HCT116 (cell line): ENCODE data around the gene TMCC3. TPM values are rescaled to one million over a fixed set of nuclear protein-coding genes. Genes with fewer than 3 reads are reported as not detected.

Experiments used
- ATAC-seq: fragments of 200-7000 bp; cut with Tn5 transposase; 2 replicates; pipeline ENCODE4 v1.9.1; 2020; ENCODE audit warnings: mild to moderate bottlenecking, moderate library complexity
- BruUV-seq: library from RNA; stranded (reverse); fragments of 400-500 nt; replicated peaks from 2 replicates; lab custom pipeline; 2021; lab: Mats Ljungman, UMichigan
- CTCF ChIA-PET: fragments of 300-600 bp; sonication (Branson Sonifier 250); formaldehyde crosslinking; loops from one replicate; lab custom pipeline; 2021; ENCODE audit warnings: antibody characterized with exemption; lab: Charles Lee
- POLR2A ChIA-PET: fragments of 300-600, 350-600 bp; sonication (Branson Sonifier 250); formaldehyde crosslinking; loops from one replicate; lab custom pipeline; 2021; ENCODE audit warnings: antibody characterized with exemption; lab: Charles Lee
- RAD21 ChIA-PET, 2 experiments: fragments of 300-600 bp; sonication (Branson Sonifier 250); formaldehyde crosslinking; loops; one replicate each; lab custom pipeline; 2023; ENCODE audit warnings: low total read pairs in 2 of 2; ENCODE audit not compliant: uncharacterized antibody in 2 of 2, unreplicated experiment in 2 of 2, low non-redundant PET in 1 of 2; lab: Charles Lee
- DNase-seq: peaks from one replicate; pipeline ENCODE4 v3.0.0-alpha.2; 2010; ENCODE audit warnings: low read depth, low spot score
- H2AFZ ChIP-seq: fragments of 200-600 bp; shearing (Covaris generic), sonication (generic); 2 replicates; pipeline ENCODE4 v1.6.1; 2017; ENCODE audit warnings: low read depth, mixed run types, mixed read lengths, antibody characterized with exemption, low read length; ENCODE audit not compliant: poor library complexity, severe bottlenecking
- H3K27ac ChIP-seq: 2 replicates; pipeline ENCODE4 v1.5.1; 2012; ENCODE audit warnings: low read depth, low read length
- H3K27me3 ChIP-seq: fragments of 200-600 bp; sonication (generic); 2 replicates; pipeline ENCODE4 v1.6.1; 2016; ENCODE audit warnings: mixed run types, low read length, mixed read lengths; ENCODE audit not compliant: insufficient read depth
- H3K36me3 ChIP-seq, 2 experiments: fragments of 200-500 bp in 1 of 2; fragments of 200-600 bp in 1 of 2; sonication (Bioruptor generic) in 1 of 2; sonication (generic) in 1 of 2; 2 replicates each; pipeline versions ENCODE4 v1.5.1 to v1.6.1; 2014 to 2016; ENCODE audit warnings: low read length in 2 of 2, inconsistent platforms in 1 of 2, mixed read lengths in 1 of 2, mixed run types in 1 of 2; ENCODE audit not compliant: insufficient read depth in 2 of 2, control insufficient read depth in 1 of 2
- H3K4me1 ChIP-seq, 2 experiments: fragments of 200-600 bp in 1 of 2; sonication (generic) in 1 of 2; 2 replicates each; pipeline versions ENCODE4 v1.5.1 to v1.6.1; 2012 to 2017; ENCODE audit warnings: low read length in 2 of 2, inconsistent platforms in 1 of 2, mild to moderate bottlenecking in 1 of 2, mixed read lengths in 1 of 2, mixed run types in 1 of 2, moderate library complexity in 1 of 2; ENCODE audit not compliant: insufficient read depth in 2 of 2, control insufficient read depth in 1 of 2
- H3K4me2 ChIP-seq: fragments of 200-600 bp; sonication (generic); 2 replicates; pipeline ENCODE4 v1.6.1; 2017; ENCODE audit warnings: mixed run types, low read length, mixed read lengths
- H3K4me3 ChIP-seq, 2 experiments: fragments of 200-600 bp in 1 of 2; sonication (generic) in 1 of 2; replicated peaks in 1 of 2; 2 replicates each; pipeline ENCODE4 v1.5.1; 2011 to 2016; ENCODE audit warnings: low read length in 2 of 2, control low read depth in 1 of 2, low read depth in 1 of 2, mild to moderate bottlenecking in 1 of 2, mixed read lengths in 1 of 2, mixed run types in 1 of 2
- H3K79me2 ChIP-seq: fragments of 200-600 bp; sonication (generic); 2 replicates; pipeline ENCODE4 v1.6.1; 2017; ENCODE audit warnings: mild to moderate bottlenecking, mixed run types, low read length, moderate library complexity, mixed read lengths; ENCODE audit not compliant: insufficient read depth
- H3K9ac ChIP-seq: fragments of 200-600 bp; sonication (generic); 2 replicates; pipeline ENCODE4 v1.6.1; 2016; ENCODE audit warnings: low read length, mixed read lengths
- H3K9me2 ChIP-seq: fragments of 200-600 bp; sonication (generic), shearing (Covaris generic); 2 replicates; pipeline ENCODE4 v1.6.1; 2017; ENCODE audit warnings: mixed run types, mild to moderate bottlenecking, moderate library complexity; ENCODE audit not compliant: insufficient read depth
- H3K9me3 ChIP-seq, 2 experiments: fragments of 200-500 bp in 1 of 2; fragments of 200-600 bp in 1 of 2; sonication (Bioruptor generic) in 1 of 2; sonication (generic) in 1 of 2; 2 replicates each; pipeline ENCODE4 v1.6.1; 2014 to 2017; ENCODE audit warnings: low read length in 2 of 2, mixed read lengths in 2 of 2, inconsistent platforms in 1 of 2, low read depth in 1 of 2, mild to moderate bottlenecking in 1 of 2, mixed run types in 1 of 2, moderate library complexity in 1 of 2; ENCODE audit not compliant: control insufficient read depth in 1 of 2, insufficient read depth in 1 of 2
- H4K20me1 ChIP-seq: fragments of 200-600 bp; sonication (generic), shearing (Covaris generic); 2 replicates; pipeline ENCODE4 v1.6.1; 2017; ENCODE audit warnings: mixed run types, mild to moderate bottlenecking, moderate library complexity; ENCODE audit not compliant: insufficient read depth
- CBX3 ChIP-seq: IDR thresholded peaks from 2 replicates; pipeline ENCODE4 v1.6.1; 2012; ENCODE audit warnings: low read depth
- ELF1 ChIP-seq: IDR thresholded peaks from 2 replicates; pipeline ENCODE4 v1.6.1; 2012; ENCODE audit warnings: low read depth, borderline replicate concordance
- EZH2 ChIP-seq: fragments of 200-600 bp; sonication (generic); IDR thresholded peaks from 2 replicates; pipeline ENCODE4 v1.6.1; 2017; ENCODE audit warnings: antibody characterized with exemption, mixed run types
- EZH2phosphoT487 ChIP-seq: fragments of 200-600 bp; IDR thresholded peaks from 2 replicates; pipeline ENCODE4 v1.6.1; 2018; ENCODE audit warnings: antibody characterized with exemption, borderline replicate concordance
- FOSL1 ChIP-seq: IDR thresholded peaks from 2 replicates; pipeline ENCODE4 v1.6.1; 2012; ENCODE audit warnings: low read depth
- JUND ChIP-seq: IDR thresholded peaks from 2 replicates; pipeline ENCODE4 v1.6.1; 2012
- POLR2A ChIP-seq: IDR thresholded peaks from 2 replicates; pipeline ENCODE4 v1.7.0; 2011; ENCODE audit warnings: borderline replicate concordance; ENCODE audit not compliant: insufficient read depth, insufficient read length; ENCODE audit errors: extremely low read depth
- POLR2AphosphoS5 ChIP-seq: IDR thresholded peaks from 2 replicates; pipeline ENCODE4 v1.6.1; 2011; ENCODE audit warnings: mild to moderate bottlenecking, low read depth, low read length, moderate library complexity
- RAD21 ChIP-seq: IDR thresholded peaks from 2 replicates; pipeline ENCODE4 v1.6.1; 2012; ENCODE audit warnings: low read depth, mild to moderate bottlenecking
- SRF ChIP-seq: IDR thresholded peaks from 2 replicates; pipeline ENCODE4 v1.6.1; 2012; ENCODE audit warnings: low read depth
- TCF7L2 ChIP-seq: IDR thresholded peaks from 2 replicates; pipeline ENCODE4 v1.7.0; 2011; ENCODE audit warnings: borderline replicate concordance, inconsistent platforms; ENCODE audit not compliant: insufficient read depth, insufficient read length; ENCODE audit errors: extremely low read depth
- YY1 ChIP-seq: IDR thresholded peaks from 2 replicates; pipeline ENCODE4 v1.6.1; 2011; ENCODE audit warnings: low read length, low read depth, moderate library complexity, mild to moderate bottlenecking; ENCODE audit not compliant: insufficient replicate concordance; ENCODE audit errors: extremely low read depth
- ZFX ChIP-seq: fragments of 450-650 bp; IDR thresholded peaks from 2 replicates; pipeline ENCODE4 v1.6.1; 2017
- ZNF274 ChIP-seq: fragments of 200-500 bp; sonication (Bioruptor generic); IDR thresholded peaks from 2 replicates; pipeline ENCODE4 v1.6.1; 2014; ENCODE audit warnings: mild to moderate bottlenecking, low read depth, low read length, inconsistent platforms
- intact Hi-C: fragments of 100-400 bp; cut with micrococcal nuclease; formaldehyde crosslinking; loops from 2 replicates; pipeline ENCODE4 v1.10.0; 2022
- total RNA-seq: library from RNA; stranded (reverse); gene quantifications from one replicate; pipeline ENCODE4 v1.2.1, GENCODE V29; 2021; ENCODE audit not compliant: unreplicated experiment
- TF ChIP-seq, protein P1 (sequence below): IDR thresholded peaks from 2 replicates; pipeline ENCODE4 v1.6.1; 2012; ENCODE audit warnings: low read depth
- TF ChIP-seq, protein P2 (sequence below): IDR thresholded peaks from 2 replicates; pipeline ENCODE4 v1.6.1; 2012
- TF ChIP-seq, protein P3 (sequence below): IDR thresholded peaks from 2 replicates; pipeline ENCODE4 v1.6.1; 2012

Gene TMCC3
- total RNA-seq, 1 experiment from 2014 or later, result 4.5 TPM

DNA sequence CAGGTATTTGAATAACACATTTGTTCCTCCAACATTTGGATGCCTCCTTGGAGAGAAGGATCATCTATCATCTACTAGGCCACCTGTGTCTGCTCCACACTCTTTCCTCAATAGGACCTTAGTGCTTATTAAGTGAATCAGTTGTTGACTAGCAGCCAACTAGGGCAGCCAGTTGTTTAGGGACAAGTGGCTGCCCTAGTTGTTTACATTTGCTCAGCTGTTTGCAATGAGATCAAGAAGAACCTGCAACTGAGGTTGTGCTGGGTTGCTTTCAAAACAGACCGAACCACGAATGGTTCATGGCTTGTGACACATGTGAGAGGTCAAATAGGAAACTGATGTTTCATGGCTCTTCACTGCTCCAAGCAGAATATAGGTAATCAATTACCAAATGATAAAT lies 53.8 kb downstream of the TMCC3 start:
- H3K9ac ChIP-seq, result no peak overlapping the region
- no peaks in the 10 kb centered on the region for H3K27me3 ChIP-seq
- no peak for DNase-seq
- no peaks in the 10 kb centered on the region for H3K79me2 ChIP-seq
- H3K36me3 ChIP-seq, result no peaks in the 10 kb centered on the region
- ChIA-PET POLR2A (no interaction called here), CTCF (no interaction called here), RAD21 (no interaction called here)
- no TSS peak for BruUV-seq
- peaks cover 0 to 18% of the 10 kb centered on the region in 2 experiments; a peak in 1 of 4 replicates for H3K4me1 ChIP-seq
- H2AFZ ChIP-seq, result no peak overlapping the region
- no peak overlapping the region for H3K4me3 ChIP-seq
- no peaks in the 10 kb centered on the region for H4K20me1 ChIP-seq
- TF ChIP-seq EZH2phosphoT487, result no peak
- no peak for TF ChIP-seq TCF7L2
- no peak for TF ChIP-seq YY1
- TF ChIP-seq, protein P1, sequence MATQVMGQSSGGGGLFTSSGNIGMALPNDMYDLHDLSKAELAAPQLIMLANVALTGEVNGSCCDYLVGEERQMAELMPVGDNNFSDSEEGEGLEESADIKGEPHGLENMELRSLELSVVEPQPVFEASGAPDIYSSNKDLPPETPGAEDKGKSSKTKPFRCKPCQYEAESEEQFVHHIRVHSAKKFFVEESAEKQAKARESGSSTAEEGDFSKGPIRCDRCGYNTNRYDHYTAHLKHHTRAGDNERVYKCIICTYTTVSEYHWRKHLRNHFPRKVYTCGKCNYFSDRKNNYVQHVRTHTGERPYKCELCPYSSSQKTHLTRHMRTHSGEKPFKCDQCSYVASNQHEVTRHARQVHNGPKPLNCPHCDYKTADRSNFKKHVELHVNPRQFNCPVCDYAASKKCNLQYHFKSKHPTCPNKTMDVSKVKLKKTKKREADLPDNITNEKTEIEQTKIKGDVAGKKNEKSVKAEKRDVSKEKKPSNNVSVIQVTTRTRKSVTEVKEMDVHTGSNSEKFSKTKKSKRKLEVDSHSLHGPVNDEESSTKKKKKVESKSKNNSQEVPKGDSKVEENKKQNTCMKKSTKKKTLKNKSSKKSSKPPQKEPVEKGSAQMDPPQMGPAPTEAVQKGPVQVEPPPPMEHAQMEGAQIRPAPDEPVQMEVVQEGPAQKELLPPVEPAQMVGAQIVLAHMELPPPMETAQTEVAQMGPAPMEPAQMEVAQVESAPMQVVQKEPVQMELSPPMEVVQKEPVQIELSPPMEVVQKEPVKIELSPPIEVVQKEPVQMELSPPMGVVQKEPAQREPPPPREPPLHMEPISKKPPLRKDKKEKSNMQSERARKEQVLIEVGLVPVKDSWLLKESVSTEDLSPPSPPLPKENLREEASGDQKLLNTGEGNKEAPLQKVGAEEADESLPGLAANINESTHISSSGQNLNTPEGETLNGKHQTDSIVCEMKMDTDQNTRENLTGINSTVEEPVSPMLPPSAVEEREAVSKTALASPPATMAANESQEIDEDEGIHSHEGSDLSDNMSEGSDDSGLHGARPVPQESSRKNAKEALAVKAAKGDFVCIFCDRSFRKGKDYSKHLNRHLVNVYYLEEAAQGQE, result no peak
- TF ChIP-seq, protein P2, sequence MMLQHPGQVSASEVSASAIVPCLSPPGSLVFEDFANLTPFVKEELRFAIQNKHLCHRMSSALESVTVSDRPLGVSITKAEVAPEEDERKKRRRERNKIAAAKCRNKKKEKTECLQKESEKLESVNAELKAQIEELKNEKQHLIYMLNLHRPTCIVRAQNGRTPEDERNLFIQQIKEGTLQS, result no peak
- H3K4me2 ChIP-seq, result no peak overlapping the region
- no peak for ATAC-seq
- intact Hi-C loops, result no loop called here
- H3K9me3 ChIP-seq, result no peaks in the 10 kb centered on the region
- no peaks in the 10 kb centered on the region for H3K9me2 ChIP-seq
- H3K27ac ChIP-seq, result no peak overlapping the region

DNA sequence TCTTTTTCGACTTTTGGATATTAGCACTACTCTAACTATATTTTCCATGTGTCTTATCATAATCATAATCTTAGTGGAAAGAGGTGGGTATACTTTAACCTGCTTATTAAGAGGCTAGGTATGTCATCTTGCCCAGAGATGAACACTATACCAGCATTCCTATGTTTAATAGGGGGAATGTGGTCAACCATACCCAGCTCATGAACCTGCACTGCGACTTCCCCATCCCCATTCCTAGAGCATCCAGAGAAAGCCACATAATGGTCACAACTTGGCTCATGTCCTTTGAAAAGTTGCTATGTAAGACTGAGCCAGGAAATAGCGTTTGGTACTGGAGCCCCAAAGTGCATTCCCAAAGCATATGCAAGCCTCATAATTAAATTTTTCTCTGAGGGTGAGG lies 55.2 kb downstream of the TMCC3 start:
- CTCF ChIA-PET, result no interaction called here
- no peaks in the 10 kb centered on the region for H3K79me2 ChIP-seq
- H3K4me2 ChIP-seq, result no peak overlapping the region
- H3K9ac ChIP-seq, result no peak overlapping the region
- POLR2A ChIA-PET, result no interaction called here
- ATAC-seq (peak; percentile 59), DNase-seq (no peak)
- peaks cover 0 to 13% of the 10 kb centered on the region in 2 experiments; a peak in 1 of 4 replicates for H3K4me1 ChIP-seq
- intact Hi-C loops, result no loop called here
- H3K4me3 ChIP-seq, result no peak overlapping the region
- H3K36me3 ChIP-seq, result no peaks in the 10 kb centered on the region
- H3K9me3 ChIP-seq, result no peaks in the 10 kb centered on the region
- H4K20me1 ChIP-seq, result no peaks in the 10 kb centered on the region
- H3K9me2 ChIP-seq, result no peaks in the 10 kb centered on the region
- H2AFZ ChIP-seq, result no peak overlapping the region
- BruUV-seq, result no TSS peak
- no peak overlapping the region for H3K27ac ChIP-seq
- RAD21 ChIA-PET, result no interaction called here
- H3K27me3 ChIP-seq, result no peaks in the 10 kb centered on the region
- TF ChIP-seq JUND, result no peak
- no peak for TF ChIP-seq RAD21
- TF ChIP-seq CBX3, result no peak
- TF ChIP-seq SRF, result no peak
- TF ChIP-seq POLR2A, result no peak
- TF ChIP-seq ZNF274, result no peak
- TF ChIP-seq FOSL1, result no peak
- TF ChIP-seq POLR2AphosphoS5, result no peak
- no peak for TF ChIP-seq EZH2phosphoT487
- TF ChIP-seq YY1, result no peak
- TF ChIP-seq, protein P2, result no peak
- TF ChIP-seq ZFX, result no peak
- TF ChIP-seq, protein P3, sequence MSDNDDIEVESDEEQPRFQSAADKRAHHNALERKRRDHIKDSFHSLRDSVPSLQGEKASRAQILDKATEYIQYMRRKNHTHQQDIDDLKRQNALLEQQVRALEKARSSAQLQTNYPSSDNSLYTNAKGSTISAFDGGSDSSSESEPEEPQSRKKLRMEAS, result no peak
- no peak for TF ChIP-seq EZH2
- no peak for TF ChIP-seq ELF1
